ENCODE measurements around the gene IHH. TPM values are rescaled to one million over a fixed set of nuclear protein-coding genes. Genes with fewer than 3 reads are reported as not detected.

Gene IHH
- total and polyA plus RNA-seq, 9 of the 15 experiments (the other 6 are each of a cell fraction or from before 2014, with no cell fraction given): 0.07 TPM; not detected in 8

DNA sequence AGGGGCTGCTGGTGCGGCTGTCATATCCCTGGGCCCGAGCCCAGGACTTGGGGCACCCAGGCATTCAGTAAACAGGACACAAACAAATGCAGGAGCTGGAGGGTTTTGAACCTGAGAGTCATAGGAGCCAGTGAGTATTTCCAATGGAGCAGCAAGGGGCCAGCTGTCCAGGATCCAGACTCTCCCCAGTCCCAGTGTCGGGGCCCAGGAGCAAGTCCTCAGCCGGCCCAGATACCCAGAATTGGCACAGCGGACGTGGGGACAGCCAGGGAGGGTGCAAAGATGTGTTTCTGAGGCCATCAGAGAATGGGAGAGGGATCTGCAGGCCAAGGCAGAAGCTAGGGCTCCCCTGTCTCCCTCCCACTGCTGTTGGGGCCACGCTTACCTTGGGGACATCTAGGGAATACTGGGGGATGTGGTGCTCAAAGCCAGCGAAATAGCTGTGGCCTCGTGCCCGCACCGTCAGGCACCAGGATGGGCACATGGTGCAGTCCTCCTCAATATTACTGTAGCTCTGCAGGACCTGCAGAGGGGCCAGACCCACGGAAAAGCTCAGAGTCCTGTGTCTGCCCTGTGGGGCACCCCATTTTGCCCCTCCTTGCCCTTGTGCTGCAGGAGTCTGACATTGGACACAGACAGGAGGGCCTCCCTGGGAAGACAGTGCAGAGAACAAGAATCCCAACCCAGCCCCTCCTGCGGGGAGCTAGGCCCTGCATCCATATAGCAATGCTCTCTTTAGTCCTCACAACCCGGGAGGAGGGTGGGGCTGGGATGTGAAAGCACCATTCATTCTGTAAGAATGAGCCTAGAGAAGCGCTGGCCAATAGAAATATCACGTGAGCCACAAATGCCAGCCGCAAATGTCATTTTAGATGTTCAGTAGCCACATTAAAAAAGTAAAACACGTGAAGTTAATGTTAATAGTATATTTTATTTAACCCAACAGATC, 34.8 kb downstream of the IHH start (continued):
- TF ChIP-seq, protein P1, sequence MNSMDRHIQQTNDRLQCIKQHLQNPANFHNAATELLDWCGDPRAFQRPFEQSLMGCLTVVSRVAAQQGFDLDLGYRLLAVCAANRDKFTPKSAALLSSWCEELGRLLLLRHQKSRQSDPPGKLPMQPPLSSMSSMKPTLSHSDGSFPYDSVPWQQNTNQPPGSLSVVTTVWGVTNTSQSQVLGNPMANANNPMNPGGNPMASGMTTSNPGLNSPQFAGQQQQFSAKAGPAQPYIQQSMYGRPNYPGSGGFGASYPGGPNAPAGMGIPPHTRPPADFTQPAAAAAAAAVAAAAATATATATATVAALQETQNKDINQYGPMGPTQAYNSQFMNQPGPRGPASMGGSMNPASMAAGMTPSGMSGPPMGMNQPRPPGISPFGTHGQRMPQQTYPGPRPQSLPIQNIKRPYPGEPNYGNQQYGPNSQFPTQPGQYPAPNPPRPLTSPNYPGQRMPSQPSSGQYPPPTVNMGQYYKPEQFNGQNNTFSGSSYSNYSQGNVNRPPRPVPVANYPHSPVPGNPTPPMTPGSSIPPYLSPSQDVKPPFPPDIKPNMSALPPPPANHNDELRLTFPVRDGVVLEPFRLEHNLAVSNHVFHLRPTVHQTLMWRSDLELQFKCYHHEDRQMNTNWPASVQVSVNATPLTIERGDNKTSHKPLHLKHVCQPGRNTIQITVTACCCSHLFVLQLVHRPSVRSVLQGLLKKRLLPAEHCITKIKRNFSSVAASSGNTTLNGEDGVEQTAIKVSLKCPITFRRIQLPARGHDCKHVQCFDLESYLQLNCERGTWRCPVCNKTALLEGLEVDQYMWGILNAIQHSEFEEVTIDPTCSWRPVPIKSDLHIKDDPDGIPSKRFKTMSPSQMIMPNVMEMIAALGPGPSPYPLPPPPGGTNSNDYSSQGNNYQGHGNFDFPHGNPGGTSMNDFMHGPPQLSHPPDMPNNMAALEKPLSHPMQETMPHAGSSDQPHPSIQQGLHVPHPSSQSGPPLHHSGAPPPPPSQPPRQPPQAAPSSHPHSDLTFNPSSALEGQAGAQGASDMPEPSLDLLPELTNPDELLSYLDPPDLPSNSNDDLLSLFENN (IDR thresholded peaks at IDR 0.05; ENCODE audit: low read depth in 2 of 2, low read length in 2 of 2): no peak
- TF ChIP-seq STAT5A (IDR thresholded peaks at IDR 0.05; ENCODE audit: borderline replicate concordance, low read length) (no peak), POLR2AphosphoS5 (IDR thresholded peaks at IDR 0.05; ENCODE audit: control insufficient read depth, insufficient read depth, low read depth, low read length) (no peak), RBM34 (IDR thresholded peaks at IDR 0.05; ENCODE audit: borderline replicate concordance, insufficient read depth, low read length) (no peak), MAFG (tag; conservative IDR thresholded peaks at IDR 0.05) (no peak), HDAC8 (tag; IDR thresholded peaks at IDR 0.05) (no peak), NR4A1 (CRISPR knock-in tag; IDR thresholded peaks at IDR 0.05) (no peak), NR4A1 (tag; IDR thresholded peaks at IDR 0.05) (no peak), NFYB (IDR thresholded peaks at IDR 0.05; ENCODE audit: extremely low read depth, insufficient read length) (no peak), FOXP1 (CRISPR knock-in tag; IDR thresholded peaks at IDR 0.05) (no peak)
- TF ChIP-seq, protein P2, sequence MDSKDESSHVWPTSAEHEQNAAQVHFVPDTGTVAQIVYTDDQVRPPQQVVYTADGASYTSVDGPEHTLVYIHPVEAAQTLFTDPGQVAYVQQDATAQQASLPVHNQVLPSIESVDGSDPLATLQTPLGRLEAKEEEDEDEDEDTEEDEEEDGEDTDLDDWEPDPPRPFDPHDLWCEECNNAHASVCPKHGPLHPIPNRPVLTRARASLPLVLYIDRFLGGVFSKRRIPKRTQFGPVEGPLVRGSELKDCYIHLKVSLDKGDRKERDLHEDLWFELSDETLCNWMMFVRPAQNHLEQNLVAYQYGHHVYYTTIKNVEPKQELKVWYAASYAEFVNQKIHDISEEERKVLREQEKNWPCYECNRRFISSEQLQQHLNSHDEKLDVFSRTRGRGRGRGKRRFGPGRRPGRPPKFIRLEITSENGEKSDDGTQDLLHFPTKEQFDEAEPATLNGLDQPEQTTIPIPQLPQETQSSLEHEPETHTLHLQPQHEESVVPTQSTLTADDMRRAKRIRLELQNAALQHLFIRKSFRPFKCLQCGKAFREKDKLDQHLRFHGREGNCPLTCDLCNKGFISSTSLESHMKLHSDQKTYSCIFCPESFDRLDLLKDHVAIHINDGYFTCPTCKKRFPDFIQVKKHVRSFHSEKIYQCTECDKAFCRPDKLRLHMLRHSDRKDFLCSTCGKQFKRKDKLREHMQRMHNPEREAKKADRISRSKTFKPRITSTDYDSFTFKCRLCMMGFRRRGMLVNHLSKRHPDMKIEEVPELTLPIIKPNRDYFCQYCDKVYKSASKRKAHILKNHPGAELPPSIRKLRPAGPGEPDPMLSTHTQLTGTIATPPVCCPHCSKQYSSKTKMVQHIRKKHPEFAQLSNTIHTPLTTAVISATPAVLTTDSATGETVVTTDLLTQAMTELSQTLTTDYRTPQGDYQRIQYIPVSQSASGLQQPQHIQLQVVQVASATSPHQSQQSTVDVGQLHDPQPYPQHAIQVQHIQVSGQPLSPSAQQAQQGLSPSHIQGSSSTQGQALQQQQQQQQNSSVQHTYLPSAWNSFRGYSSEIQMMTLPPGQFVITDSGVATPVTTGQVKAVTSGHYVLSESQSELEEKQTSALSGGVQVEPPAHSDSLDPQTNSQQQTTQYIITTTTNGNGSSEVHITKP (IDR thresholded peaks at IDR 0.05; ENCODE audit: partially characterized antibody): no peak
- TF ChIP-seq, protein P3, sequence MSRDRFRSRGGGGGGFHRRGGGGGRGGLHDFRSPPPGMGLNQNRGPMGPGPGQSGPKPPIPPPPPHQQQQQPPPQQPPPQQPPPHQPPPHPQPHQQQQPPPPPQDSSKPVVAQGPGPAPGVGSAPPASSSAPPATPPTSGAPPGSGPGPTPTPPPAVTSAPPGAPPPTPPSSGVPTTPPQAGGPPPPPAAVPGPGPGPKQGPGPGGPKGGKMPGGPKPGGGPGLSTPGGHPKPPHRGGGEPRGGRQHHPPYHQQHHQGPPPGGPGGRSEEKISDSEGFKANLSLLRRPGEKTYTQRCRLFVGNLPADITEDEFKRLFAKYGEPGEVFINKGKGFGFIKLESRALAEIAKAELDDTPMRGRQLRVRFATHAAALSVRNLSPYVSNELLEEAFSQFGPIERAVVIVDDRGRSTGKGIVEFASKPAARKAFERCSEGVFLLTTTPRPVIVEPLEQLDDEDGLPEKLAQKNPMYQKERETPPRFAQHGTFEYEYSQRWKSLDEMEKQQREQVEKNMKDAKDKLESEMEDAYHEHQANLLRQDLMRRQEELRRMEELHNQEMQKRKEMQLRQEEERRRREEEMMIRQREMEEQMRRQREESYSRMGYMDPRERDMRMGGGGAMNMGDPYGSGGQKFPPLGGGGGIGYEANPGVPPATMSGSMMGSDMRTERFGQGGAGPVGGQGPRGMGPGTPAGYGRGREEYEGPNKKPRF (IDR thresholded peaks at IDR 0.05; ENCODE audit: low read depth, low read length): no peak
- TF ChIP-seq, protein P4, sequence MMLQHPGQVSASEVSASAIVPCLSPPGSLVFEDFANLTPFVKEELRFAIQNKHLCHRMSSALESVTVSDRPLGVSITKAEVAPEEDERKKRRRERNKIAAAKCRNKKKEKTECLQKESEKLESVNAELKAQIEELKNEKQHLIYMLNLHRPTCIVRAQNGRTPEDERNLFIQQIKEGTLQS (IDR thresholded peaks at IDR 0.05): no peak
- TF ChIP-seq, protein P4 (CRISPR knock-in tag; conservative IDR thresholded peaks at IDR 0.05): no peak
